K562 (cell line): ENCODE measurements around the gene SUFU. TPM values are rescaled to one million over a fixed set of nuclear protein-coding genes. Genes with fewer than 3 reads are reported as not detected.

ENCODE experiments used
- CBFA2T2 ChIP-seq: fragments of 450-650 bp; conservative IDR thresholded peaks from 2 replicates; pipeline ENCODE4 v1.6.1; 2017; ENCODE audit warnings: mild to moderate bottlenecking
- FOXM1 ChIP-seq, 2 experiments: fragments of 450-650 bp in 1 of 2; sonication (generic) in 1 of 2; formaldehyde crosslinking in 1 of 2; IDR thresholded peaks; 2 replicates each; pipeline versions ENCODE4 v1.6.1 to v1.9.0; 2017 to 2022; ENCODE audit warnings: low read depth in 2 of 2, mild to moderate bottlenecking in 2 of 2, missing genetic modification reagents in 1 of 2, moderate library complexity in 1 of 2
- KDM5B ChIP-seq: fragments of 200-600 bp; sonication (generic); IDR thresholded peaks from 2 replicates; pipeline ENCODE4 v1.6.1; 2012; ENCODE audit warnings: low read depth, mild to moderate bottlenecking, moderate library complexity, low read length, control low read depth, inconsistent platforms; ENCODE audit not compliant: insufficient replicate concordance
- POLR2AphosphoS2 ChIP-seq: IDR thresholded peaks from 2 replicates; pipeline ENCODE4 v1.6.1; 2012; ENCODE audit warnings: low read length, improper control_type of control experiment
- RBM34 ChIP-seq: fragments of 200-400 bp; formaldehyde crosslinking; IDR thresholded peaks from 2 replicates; pipeline ENCODE4 v1.6.1; 2018; ENCODE audit warnings: low read length, borderline replicate concordance; ENCODE audit not compliant: insufficient read depth
- TCF7L2 ChIP-seq: fragments of 150-350 bp; IDR thresholded peaks from 2 replicates; pipeline ENCODE4 v1.6.1; 2016; ENCODE audit warnings: low read depth, mild to moderate bottlenecking, low read length, moderate library complexity
- ZNF146 ChIP-seq: IDR thresholded peaks from one replicate; pipeline ENCODE4 v1.6.1; 2018; ENCODE audit warnings: missing compliant biosample characterization; ENCODE audit not compliant: unreplicated experiment
- ZNF408 ChIP-seq: fragments of 250-450 bp; sonication (Bioruptor Pico); IDR thresholded peaks from 2 replicates; pipeline ENCODE4 v1.4.0; 2020; ENCODE audit warnings: low read depth, mild to moderate bottlenecking, moderate library complexity
- polyA plus RNA-seq, 8 experiments: library from polyadenylated mRNA; depleted of rRNA in 4 of 8; stranded (reverse) in 5 of 8; unstranded in 3 of 8; fragments of >200 nt; fragmentation: Nextera tagmentation in 2 of 8; fragmentation: Illumina TruSeq in 1 of 8; extraction: Ambion mirVana in 2 of 8; extraction: Trizol in 1 of 8; gene quantifications; 2 replicates each; pipeline versions ENCODE4 v1.2.1 to v1.2.3, GENCODE V29; 2011 to 2014; ENCODE audit warnings: inconsistent platforms in 1 of 8, missing spikeins in 1 of 8
- total RNA-seq, 7 experiments: library from RNA; depleted of rRNA in 6 of 7; stranded (reverse); fragments of >200 nt in 6 of 7; fragmentation: Illumina TruSeq in 2 of 7; extraction: Trizol in 2 of 7; gene quantifications; 2 replicates each; pipeline versions ENCODE4 v1.2.1 to v1.2.3, GENCODE V29; 2011 to 2021; ENCODE audit warnings: low replicate concordance in 1 of 7
- TF ChIP-seq, protein P1 (sequence below), 2 experiments: fragments of 450-650 bp in 1 of 2; sonication (generic) in 1 of 2; formaldehyde crosslinking; conservative IDR thresholded peaks; 2 replicates each; pipeline versions ENCODE4 v1.4.0 to v1.8.1; 2020 to 2022; ENCODE audit warnings: mild to moderate bottlenecking in 1 of 2, missing genetic modification reagents in 1 of 2
- TF ChIP-seq, protein P2 (sequence below): sonication (generic); formaldehyde crosslinking; IDR thresholded peaks from 2 replicates; pipeline ENCODE4 v1.5.0; 2020; ENCODE audit warnings: missing genetic modification reagents
- TF ChIP-seq, protein P3 (sequence below): fragments of 450-650 bp; IDR thresholded peaks from 2 replicates; pipeline ENCODE4 v1.6.1; 2016
- TF ChIP-seq, protein P4 (sequence below): fragments of 450-650 bp; IDR thresholded peaks from 2 replicates; pipeline ENCODE4 v1.6.1; 2016; ENCODE audit warnings: mild to moderate bottlenecking, moderate library complexity

SUFU gene
- total and polyA plus RNA-seq, 9 of the 15 experiments (the other 6 are each of a cell fraction or from before 2014, with no cell fraction given), result 0.59 to 6.3 (median 0.82) TPM

GRCh38 chr10:102461187-102462054 lies 42.4 kb upstream of the SUFU start (continued):
- TF ChIP-seq KDM5B (peak; percentile 37), RBM34 (no peak), ZNF408 (CRISPR knock-in tag) (no peak), ZNF146 (CRISPR knock-in tag) (no peak), CBFA2T2 (peak; percentile 32), FOXM1 (IDR thresholded peaks at IDR 0.05; ENCODE audit: low read depth) (no peak), FOXM1 (CRISPR knock-in tag; IDR thresholded peaks at IDR 0.05; ENCODE audit: low read depth) (no peak), POLR2AphosphoS2 (no peak), TCF7L2 (no peak)
- TF ChIP-seq, protein P1, sequence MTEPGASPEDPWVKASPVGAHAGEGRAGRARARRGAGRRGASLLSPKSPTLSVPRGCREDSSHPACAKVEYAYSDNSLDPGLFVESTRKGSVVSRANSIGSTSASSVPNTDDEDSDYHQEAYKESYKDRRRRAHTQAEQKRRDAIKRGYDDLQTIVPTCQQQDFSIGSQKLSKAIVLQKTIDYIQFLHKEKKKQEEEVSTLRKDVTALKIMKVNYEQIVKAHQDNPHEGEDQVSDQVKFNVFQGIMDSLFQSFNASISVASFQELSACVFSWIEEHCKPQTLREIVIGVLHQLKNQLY (CRISPR knock-in tag; conservative IDR thresholded peaks at IDR 0.05), result no peak
- TF ChIP-seq, protein P2, sequence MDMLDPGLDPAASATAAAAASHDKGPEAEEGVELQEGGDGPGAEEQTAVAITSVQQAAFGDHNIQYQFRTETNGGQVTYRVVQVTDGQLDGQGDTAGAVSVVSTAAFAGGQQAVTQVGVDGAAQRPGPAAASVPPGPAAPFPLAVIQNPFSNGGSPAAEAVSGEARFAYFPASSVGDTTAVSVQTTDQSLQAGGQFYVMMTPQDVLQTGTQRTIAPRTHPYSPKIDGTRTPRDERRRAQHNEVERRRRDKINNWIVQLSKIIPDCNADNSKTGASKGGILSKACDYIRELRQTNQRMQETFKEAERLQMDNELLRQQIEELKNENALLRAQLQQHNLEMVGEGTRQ (CRISPR knock-in tag), result peak; percentile 94
- TF ChIP-seq, protein P3, sequence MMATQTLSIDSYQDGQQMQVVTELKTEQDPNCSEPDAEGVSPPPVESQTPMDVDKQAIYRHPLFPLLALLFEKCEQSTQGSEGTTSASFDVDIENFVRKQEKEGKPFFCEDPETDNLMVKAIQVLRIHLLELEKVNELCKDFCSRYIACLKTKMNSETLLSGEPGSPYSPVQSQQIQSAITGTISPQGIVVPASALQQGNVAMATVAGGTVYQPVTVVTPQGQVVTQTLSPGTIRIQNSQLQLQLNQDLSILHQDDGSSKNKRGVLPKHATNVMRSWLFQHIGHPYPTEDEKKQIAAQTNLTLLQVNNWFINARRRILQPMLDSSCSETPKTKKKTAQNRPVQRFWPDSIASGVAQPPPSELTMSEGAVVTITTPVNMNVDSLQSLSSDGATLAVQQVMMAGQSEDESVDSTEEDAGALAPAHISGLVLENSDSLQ, result no peak
- TF ChIP-seq, protein P4, sequence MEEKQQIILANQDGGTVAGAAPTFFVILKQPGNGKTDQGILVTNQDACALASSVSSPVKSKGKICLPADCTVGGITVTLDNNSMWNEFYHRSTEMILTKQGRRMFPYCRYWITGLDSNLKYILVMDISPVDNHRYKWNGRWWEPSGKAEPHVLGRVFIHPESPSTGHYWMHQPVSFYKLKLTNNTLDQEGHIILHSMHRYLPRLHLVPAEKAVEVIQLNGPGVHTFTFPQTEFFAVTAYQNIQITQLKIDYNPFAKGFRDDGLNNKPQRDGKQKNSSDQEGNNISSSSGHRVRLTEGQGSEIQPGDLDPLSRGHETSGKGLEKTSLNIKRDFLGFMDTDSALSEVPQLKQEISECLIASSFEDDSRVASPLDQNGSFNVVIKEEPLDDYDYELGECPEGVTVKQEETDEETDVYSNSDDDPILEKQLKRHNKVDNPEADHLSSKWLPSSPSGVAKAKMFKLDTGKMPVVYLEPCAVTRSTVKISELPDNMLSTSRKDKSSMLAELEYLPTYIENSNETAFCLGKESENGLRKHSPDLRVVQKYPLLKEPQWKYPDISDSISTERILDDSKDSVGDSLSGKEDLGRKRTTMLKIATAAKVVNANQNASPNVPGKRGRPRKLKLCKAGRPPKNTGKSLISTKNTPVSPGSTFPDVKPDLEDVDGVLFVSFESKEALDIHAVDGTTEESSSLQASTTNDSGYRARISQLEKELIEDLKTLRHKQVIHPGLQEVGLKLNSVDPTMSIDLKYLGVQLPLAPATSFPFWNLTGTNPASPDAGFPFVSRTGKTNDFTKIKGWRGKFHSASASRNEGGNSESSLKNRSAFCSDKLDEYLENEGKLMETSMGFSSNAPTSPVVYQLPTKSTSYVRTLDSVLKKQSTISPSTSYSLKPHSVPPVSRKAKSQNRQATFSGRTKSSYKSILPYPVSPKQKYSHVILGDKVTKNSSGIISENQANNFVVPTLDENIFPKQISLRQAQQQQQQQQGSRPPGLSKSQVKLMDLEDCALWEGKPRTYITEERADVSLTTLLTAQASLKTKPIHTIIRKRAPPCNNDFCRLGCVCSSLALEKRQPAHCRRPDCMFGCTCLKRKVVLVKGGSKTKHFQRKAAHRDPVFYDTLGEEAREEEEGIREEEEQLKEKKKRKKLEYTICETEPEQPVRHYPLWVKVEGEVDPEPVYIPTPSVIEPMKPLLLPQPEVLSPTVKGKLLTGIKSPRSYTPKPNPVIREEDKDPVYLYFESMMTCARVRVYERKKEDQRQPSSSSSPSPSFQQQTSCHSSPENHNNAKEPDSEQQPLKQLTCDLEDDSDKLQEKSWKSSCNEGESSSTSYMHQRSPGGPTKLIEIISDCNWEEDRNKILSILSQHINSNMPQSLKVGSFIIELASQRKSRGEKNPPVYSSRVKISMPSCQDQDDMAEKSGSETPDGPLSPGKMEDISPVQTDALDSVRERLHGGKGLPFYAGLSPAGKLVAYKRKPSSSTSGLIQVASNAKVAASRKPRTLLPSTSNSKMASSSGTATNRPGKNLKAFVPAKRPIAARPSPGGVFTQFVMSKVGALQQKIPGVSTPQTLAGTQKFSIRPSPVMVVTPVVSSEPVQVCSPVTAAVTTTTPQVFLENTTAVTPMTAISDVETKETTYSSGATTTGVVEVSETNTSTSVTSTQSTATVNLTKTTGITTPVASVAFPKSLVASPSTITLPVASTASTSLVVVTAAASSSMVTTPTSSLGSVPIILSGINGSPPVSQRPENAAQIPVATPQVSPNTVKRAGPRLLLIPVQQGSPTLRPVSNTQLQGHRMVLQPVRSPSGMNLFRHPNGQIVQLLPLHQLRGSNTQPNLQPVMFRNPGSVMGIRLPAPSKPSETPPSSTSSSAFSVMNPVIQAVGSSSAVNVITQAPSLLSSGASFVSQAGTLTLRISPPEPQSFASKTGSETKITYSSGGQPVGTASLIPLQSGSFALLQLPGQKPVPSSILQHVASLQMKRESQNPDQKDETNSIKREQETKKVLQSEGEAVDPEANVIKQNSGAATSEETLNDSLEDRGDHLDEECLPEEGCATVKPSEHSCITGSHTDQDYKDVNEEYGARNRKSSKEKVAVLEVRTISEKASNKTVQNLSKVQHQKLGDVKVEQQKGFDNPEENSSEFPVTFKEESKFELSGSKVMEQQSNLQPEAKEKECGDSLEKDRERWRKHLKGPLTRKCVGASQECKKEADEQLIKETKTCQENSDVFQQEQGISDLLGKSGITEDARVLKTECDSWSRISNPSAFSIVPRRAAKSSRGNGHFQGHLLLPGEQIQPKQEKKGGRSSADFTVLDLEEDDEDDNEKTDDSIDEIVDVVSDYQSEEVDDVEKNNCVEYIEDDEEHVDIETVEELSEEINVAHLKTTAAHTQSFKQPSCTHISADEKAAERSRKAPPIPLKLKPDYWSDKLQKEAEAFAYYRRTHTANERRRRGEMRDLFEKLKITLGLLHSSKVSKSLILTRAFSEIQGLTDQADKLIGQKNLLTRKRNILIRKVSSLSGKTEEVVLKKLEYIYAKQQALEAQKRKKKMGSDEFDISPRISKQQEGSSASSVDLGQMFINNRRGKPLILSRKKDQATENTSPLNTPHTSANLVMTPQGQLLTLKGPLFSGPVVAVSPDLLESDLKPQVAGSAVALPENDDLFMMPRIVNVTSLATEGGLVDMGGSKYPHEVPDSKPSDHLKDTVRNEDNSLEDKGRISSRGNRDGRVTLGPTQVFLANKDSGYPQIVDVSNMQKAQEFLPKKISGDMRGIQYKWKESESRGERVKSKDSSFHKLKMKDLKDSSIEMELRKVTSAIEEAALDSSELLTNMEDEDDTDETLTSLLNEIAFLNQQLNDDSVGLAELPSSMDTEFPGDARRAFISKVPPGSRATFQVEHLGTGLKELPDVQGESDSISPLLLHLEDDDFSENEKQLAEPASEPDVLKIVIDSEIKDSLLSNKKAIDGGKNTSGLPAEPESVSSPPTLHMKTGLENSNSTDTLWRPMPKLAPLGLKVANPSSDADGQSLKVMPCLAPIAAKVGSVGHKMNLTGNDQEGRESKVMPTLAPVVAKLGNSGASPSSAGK, result peak; percentile 58; the same call in 1 of the 2 replicates
